ENCODE data around the gene GBP7. TPM values are rescaled to one million over a fixed set of nuclear protein-coding genes. Genes with fewer than 3 reads are reported as not detected.
"Not testable (repeated sequence)": the region's sequence is repeated elsewhere in the genome, so short reads cannot be mapped to it uniquely, and the experiment has no call there.

The GBP7 gene, protein sequence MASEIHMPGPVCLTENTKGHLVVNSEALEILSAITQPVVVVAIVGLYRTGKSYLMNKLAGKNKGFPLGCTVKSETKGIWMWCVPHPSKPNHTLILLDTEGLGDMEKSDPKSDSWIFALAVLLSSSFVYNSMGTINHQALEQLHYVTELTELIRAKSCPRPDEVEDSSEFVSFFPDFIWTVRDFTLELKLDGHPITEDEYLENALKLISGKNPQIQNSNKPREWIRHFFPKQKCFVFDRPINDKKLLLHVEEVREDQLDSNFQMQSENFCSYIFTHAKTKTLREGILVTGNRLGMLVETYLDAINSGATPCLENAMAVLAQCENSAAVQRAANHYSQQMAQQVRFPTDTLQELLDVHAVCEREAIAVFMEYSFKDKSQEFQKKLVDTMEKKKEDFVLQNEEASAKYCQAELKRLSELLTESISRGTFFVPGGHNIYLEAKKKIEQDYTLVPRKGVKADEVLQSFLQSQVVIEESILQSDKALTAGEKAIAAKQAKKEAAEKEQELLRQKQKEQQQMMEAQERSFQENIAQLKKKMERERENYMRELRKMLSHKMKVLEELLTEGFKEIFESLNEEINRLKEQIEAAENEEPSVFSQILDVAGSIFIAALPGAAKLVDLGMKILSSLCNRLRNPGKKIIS
- not detected for total RNA-seq

DNA sequence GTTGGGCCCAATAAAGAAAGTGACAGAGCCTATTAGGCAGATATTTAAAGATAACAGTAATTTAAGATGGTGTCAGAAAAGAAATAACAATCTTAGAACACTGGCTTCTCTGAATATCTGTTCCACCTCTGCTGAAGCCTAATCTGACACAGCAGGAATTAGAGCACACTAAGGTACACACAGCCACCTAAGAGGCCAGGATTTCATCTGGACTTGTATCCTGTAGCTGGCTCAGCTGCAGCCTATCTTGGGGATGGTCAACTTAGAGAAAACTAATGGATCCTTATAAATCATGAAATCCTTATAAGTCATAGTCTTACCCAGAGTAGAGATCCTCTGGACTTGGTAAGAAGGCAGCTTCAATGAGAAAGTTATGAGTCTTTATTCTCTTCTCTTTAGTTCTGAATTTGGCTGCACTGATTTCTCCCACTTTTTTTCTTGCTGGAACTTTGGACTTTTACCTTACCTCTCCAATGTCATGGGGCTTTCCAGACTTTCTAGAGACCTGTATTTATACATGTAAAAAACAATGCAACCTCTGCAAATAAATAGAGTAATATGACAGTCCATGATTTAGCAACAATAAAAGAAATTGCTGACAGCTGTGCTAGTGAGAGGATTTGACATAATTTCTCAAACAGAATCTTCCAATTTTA lies at the start of gene GBP7:
Gene GBP7 (minus strand): TSS at position 403 of the 656 bp plus-strand sequence. CDS start 4,068 bp downstream, outside the sequence.
- Histone ChIP-seq H3K4me1 (no peaks in the 10 kb centered on the region), H3K27ac (replicated peaks in 1 of 4) (no peak within 1 kb of the TSS), H3K27me3 (no peaks in the 10 kb centered on the region), H3K9me3 (no peaks in the 10 kb centered on the region), H3K36me3 (no peaks in the 10 kb centered on the region), H3K4me3 (no peak within 1 kb of the TSS)
- no peak for DNase-seq (ENCODE audit: extremely low spot score)
- intact Hi-C loops (cut with DNase I): no loop called here
- TF ChIP-seq POLR2AphosphoS5 (IDR thresholded peaks at IDR 0.05) (no peak), EP300 (IDR thresholded peaks at IDR 0.05) (no peak), POLR2A (IDR thresholded peaks at IDR 0.05; ENCODE audit: low read depth) (no peak)
- TF ChIP-seq, protein P1, sequence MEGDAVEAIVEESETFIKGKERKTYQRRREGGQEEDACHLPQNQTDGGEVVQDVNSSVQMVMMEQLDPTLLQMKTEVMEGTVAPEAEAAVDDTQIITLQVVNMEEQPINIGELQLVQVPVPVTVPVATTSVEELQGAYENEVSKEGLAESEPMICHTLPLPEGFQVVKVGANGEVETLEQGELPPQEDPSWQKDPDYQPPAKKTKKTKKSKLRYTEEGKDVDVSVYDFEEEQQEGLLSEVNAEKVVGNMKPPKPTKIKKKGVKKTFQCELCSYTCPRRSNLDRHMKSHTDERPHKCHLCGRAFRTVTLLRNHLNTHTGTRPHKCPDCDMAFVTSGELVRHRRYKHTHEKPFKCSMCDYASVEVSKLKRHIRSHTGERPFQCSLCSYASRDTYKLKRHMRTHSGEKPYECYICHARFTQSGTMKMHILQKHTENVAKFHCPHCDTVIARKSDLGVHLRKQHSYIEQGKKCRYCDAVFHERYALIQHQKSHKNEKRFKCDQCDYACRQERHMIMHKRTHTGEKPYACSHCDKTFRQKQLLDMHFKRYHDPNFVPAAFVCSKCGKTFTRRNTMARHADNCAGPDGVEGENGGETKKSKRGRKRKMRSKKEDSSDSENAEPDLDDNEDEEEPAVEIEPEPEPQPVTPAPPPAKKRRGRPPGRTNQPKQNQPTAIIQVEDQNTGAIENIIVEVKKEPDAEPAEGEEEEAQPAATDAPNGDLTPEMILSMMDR (IDR thresholded peaks at IDR 0.05): no peak

DNA sequence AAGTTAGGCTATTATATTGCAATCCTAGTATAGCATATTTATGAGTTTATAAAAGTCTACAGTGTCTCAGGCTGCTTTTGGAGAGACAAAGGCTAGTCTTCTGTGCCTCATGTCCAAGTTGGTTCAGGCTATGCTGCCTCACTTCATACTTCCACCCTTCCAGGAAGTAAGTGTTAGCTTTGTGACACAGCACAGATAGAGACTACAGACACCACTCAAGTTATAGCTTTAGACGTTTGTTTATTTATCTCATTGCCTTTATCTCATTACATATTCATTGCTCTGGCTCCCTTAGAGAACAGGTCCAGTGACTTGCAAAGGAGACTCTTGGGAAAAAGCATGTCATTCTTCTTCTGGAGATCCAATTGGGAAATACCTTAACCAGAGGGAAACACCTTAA lies 45.5 kb upstream of the GBP7 start:
- no peak overlapping the region for H3K27ac ChIP-seq (replicated peaks in 1 of 4)
- H3K4me1 ChIP-seq: no peaks in the 10 kb centered on the region
- TF ChIP-seq POLR2A (IDR thresholded peaks at IDR 0.05; ENCODE audit: low read depth) (no peak), POLR2AphosphoS5 (IDR thresholded peaks at IDR 0.05) (no peak), EP300 (IDR thresholded peaks at IDR 0.05) (no peak)
- TF ChIP-seq, protein P1 (IDR thresholded peaks at IDR 0.05): no peak
- no peak for DNase-seq (ENCODE audit: extremely low spot score)
- H3K27me3 ChIP-seq: no peaks in the 10 kb centered on the region
- H3K4me3 ChIP-seq: no peak overlapping the region
- H3K9me3 ChIP-seq: no peaks in the 10 kb centered on the region
- no peaks in the 10 kb centered on the region for H3K36me3 ChIP-seq
- 60% methylated on average over 1 of the region's 1 CpG for WGBS
- intact Hi-C loops (cut with DNase I): no loop called here

- H3K36me3 ChIP-seq; DNase-seq (ENCODE audit: extremely low spot score); H3K27ac ChIP-seq (replicated peaks in 1 of 4); H3K4me3 ChIP-seq; H3K27me3 ChIP-seq; H3K9me3 ChIP-seq; intact Hi-C loops (cut with DNase I); H3K4me1 ChIP-seq: not testable (repeated sequence)
Observed at GRCh38 chr1:89219851-89220250, 44.0 kb upstream of the GBP7 start.

GRCh38 chr1:89218941-89219340 lies 43.1 kb upstream of the GBP7 start:
- H3K9me3 ChIP-seq; H3K36me3 ChIP-seq; intact Hi-C loops (cut with DNase I); H3K27me3 ChIP-seq; H3K4me3 ChIP-seq; DNase-seq (ENCODE audit: extremely low spot score); H3K27ac ChIP-seq (replicated peaks in 1 of 4); H3K4me1 ChIP-seq: not testable (repeated sequence)
- WGBS: 86% methylated on average over 3 of the region's 3 CpGs

DNA sequence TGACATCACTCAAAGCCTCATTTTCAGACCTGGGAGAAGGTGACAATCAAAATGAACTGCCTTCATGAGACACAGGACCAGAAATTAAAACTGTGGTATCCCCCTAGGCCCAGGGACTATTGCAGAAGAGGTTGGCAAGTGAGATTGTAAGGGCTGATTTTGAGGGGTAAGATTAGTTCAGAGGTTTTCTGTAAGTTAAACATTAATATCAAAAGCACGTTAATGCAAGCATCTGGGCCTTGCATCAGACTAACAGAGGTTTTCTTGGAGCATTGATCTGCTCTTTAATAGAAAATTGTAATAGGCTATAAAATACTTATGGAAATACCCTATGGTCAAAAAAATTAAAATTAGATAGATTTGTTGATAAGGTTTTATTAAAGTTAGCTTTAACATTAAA lies 37.5 kb upstream of the GBP7 start:
- H3K27ac ChIP-seq (replicated peaks in 1 of 4): no peak overlapping the region
- WGBS: 79% methylated on average over 1 of the region's 1 CpG
- H3K36me3 ChIP-seq: no peaks in the 10 kb centered on the region
- no peaks in the 10 kb centered on the region for H3K27me3 ChIP-seq
- H3K4me3 ChIP-seq: no peak overlapping the region
- no peak for DNase-seq (ENCODE audit: extremely low spot score)
- intact Hi-C loops (cut with DNase I): no loop called here
- TF ChIP-seq, protein P1 (IDR thresholded peaks at IDR 0.05): no peak
- TF ChIP-seq POLR2AphosphoS5 (IDR thresholded peaks at IDR 0.05) (no peak), EP300 (IDR thresholded peaks at IDR 0.05) (no peak), POLR2A (IDR thresholded peaks at IDR 0.05; ENCODE audit: low read depth) (no peak)
- no peaks in the 10 kb centered on the region for H3K4me1 ChIP-seq
- no peaks in the 10 kb centered on the region for H3K9me3 ChIP-seq
